HG03103 (cell line): Measurements from ENCODE around the gene MED12.

ENCODE experiments used
- ATAC-seq: cut with Tn5 transposase; IDR thresholded peaks from one replicate; pipeline ENCODE4 v1.9.1; 2021; ENCODE audit warnings: low read depth; ENCODE audit not compliant: unreplicated experiment

Gene MED12

DNA sequence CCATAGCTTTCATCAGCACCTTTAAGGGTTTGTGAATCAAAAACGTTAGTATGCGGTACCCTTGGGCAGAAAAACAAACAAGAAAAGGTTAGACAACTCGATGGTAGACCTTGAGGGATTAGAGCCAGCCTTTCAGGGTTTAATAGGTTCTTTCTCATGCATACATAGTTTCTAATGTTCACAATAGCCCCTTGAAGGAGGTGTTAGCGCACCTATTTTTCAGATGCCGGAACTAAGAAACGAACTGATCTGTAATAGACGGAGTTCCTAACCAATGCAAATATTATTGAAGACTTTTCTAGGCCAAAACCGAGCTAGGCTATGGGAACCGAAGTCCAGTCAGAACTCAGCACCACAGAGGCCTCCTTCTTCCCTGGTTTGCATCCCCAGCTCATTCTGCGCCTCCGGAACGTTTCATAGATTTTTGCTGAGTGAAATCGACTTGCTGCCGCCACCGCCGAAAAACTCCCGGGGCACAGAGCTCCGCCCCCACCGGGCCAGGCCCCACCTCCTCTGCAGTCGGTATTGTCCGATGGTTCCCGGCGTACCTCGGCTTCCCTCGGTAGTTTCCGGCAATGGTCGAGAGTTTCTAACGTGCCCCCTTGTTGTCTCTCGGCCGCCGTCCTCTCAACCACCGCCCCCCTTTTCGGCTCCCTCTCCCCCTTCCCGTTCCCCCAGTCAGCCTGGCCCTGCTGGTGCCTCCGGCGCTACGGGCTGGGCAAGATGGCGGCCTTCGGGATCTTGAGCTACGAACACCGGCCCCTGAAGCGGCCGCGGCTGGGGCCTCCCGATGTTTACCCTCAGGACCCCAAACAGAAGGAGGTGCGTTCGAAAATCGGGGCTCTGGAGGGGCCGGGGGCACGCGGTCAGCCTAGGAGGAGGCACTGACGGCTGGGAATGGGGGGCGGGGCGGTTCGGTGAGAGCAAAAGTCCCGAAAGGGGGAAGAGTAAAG lies at the start of gene MED12:
TSS of gene MED12 (plus strand) at position 565 of the 953 bp plus-strand sequence. CDS start at position 724, 159 bp downstream.
- peak; percentile 82 for ATAC-seq

DNA sequence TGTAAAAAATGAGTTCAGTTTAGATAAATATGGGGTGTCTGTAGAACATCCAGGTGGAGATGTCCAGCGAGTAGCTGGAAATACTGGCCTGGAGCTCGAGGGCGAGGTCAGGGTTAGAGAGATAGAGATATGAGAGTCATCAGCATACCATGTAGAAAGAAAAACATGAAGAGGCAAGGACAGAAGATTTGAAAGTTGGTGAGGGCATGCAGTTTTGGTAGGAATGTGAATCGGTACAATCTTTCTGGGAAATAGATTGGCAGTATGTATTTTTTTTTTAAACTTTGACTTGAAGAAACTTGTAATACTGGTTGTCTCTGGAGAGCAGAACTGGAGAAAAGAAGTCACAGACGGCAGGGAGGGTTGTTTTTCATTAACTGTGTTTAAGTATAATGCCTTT lies 47.9 kb upstream of the MED12 start:
- ATAC-seq, result no peak

DNA sequence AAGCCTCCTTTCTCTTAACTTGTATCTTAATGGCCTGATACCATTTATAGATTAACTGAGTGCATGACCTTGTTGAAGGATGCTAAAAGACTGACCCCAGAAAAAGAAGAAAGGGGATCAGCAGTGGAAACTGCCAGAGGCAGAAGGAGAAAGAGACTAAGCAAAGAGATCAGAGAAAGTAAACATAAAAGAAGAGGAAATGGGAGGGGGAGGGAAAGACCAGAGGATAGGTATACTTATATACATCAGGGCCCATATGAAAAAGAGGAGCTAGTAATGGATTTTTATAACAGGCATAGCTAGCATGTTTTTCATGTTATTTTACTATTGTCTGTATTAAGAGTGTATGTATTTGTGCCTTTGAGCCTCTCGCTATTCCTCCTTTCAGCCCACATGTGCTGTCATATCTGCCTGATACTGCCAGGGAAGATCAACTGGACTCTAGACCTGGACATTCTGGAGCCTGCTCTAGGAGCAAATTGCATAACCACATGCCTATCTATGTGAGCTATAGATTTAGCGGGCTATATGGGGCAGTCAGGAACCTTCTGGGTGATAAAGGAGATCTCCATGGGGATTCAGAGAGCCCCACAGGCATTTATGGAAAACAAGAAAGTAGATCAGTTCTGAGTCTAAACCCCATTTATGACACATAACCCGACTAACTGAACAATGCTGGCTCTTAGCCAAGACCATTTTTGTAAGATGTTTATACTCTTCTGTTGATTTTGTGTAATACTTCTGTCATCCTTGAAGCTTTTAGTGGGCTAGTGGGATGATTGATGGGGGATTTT lies 36.9 kb upstream of the MED12 start:
- no peak for ATAC-seq

DNA sequence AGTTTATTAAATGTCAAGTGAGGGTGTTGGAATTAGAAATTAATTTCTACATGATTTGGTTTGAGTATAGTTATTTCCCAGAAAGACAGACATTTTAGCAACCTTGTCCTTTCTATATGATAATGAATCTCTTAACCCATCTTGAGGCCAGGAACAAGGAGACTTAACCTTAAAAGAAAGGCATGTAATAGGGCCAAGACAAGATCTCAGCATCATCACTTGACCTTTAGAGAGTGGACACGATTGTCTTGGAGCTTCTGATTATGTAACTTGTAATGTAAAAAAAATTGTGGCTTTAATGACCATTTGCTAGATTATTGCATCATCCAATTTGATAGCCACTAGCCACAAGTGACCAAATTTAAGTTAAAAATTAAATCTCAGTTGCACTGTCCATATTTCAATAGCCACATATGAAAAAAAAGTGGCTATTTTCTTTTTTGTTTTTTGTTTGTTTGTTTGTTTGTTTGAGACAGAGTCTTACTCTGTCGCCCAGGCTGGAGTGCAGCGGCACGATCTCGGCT lies 36.2 kb upstream of the MED12 start:
- ATAC-seq, result no peak

DNA sequence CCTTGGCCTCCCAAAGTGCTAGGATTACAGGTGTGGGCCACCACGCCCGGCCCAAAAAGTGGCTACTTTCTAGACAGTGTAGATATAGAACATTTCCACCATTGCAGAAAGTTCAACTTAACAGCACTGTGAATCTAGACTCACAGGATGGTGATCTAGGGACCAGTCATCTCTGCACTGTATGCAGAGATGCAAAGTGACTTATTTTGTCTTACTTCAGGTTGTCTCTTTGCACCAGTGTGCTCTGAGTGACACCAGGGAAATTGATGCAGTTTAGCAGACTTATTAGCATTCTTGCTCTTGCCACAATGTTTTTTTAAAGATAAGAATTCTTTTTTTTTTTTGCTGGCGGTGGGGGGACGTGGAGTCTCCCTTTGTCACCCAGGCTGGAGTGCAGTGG lies 35.6 kb upstream of the MED12 start:
- ATAC-seq, result no peak

DNA sequence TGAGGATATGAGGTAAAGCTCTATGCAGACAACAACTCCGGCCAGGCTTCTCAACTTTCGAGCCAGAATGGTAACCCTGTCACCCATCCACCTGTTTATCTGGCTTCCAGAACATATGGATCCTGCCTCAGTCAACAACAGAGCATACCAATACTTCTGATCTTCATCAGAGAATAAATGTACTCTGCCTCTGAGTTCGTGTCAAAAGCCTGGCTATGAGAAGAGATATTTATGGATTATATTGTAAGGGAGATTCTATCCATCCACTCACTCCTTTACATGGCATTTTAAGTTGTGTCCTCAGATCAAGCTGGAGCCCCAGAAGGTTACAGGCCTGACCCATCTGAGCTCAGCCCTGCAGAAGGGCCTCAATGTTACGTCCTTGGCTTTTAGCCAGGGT lies 32.5 kb upstream of the MED12 start:
- ATAC-seq, result no peak

DNA sequence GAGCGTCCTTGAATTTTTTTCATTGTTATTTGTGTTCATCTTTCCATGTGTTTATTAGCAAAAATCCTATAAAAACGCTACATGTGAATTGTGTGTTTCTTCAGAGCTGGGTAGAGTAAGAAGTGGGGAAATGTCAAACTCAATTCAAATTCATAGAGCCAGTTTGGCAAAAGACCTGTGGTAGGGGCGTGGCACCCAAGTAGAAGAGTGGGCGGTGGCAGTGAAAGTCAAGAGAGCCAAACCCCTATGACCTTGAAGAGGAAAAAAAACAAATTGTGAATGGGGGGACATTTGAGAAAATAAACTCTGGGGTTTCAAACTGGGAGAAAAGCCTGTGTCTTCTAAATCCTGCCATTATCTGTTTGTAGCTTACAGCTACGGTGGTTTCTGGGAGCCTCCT lies 27.1 kb upstream of the MED12 start:
- no peak for ATAC-seq

DNA sequence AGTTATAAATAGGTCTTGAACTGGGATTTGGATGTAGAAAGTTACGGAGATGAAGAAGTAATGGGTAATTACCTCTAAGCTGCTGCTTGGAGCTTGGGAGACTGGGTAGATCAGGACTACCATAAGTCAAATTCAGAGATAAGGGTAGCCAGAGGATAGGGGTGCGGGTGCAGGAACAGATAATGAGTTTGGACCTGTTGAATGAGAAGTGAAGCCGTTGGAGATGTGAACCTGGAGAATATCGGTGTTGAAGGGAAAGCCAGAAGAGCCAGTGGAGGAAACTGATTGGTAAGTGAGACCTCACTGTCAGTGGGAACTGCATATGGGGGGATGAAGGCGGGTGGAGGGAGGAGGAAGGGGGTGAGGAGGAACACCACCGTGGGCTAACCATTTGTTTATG lies 23.4 kb upstream of the MED12 start:
- no peak for ATAC-seq

DNA sequence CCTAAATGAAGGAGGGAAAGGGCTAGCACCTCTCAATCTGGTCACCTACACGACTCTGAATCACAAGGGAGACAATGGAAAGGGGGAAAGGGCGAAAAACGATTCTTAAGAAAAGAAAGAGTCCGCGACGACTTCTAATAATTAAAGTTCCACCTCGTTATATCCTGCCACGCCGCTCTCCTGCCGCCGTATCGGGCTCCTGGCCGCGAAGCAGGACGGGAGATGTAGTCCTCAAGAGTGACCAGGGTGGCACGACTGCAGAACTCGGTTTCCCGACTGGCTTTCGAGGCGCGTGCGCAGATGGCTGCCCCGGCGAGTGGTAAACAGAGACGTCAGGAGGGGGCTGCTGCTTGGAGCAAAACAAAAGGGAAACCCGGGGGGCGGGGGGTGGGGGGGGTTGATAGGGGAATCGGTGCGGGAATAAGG lies 22.8 kb upstream of the MED12 start, which contains the start of gene FOXO4:
TSS of gene FOXO4 (plus strand) at position 297 of the 426 bp plus-strand sequence. CDS start 678 bp downstream, outside the sequence.
- peak; percentile 86 for ATAC-seq

DNA sequence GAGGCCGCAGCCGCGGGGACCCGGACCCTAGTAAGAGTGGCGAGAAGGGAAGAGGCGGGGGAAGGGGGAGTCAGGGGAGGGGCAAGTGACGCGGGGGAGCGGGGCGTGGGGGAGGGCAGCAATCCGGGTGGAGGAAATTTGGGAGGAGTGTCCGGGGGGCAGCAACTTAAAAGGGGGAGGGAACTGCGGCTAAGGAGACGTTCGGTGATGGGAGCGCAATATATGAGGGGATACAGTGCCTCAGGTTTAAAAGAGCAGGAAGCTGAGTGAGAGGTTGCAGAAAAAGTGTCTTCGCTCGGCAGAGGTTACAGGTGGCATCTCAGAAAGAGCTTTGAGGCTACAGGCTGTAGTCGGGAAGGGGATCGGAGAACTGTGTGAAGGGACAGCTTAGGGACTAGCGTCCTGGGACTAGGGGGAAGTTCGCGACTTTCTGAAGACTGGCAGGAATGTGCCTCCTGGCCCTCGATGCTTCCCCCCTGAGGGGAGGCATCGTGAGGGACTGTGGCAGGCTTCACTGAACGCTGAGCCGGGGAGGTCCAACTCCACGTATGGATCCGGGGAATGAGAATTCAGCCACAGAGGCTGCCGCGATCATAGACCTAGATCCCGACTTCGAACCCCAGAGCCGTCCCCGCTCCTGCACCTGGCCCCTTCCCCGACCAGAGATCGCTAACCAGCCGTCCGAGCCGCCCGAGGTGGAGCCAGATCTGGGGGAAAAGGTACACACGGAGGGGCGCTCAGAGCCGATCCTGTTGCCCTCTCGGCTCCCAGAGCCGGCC lies 22.2 kb upstream of the MED12 start:
- peak; percentile 19 for ATAC-seq

DNA sequence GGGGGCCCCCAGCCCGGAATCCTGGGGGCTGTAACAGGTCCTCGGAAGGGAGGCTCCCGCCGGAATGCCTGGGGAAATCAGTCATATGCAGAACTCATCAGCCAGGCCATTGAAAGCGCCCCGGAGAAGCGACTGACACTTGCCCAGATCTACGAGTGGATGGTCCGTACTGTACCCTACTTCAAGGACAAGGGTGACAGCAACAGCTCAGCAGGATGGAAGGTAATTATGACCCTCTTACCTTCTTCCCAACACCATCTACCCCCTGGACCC lies 21.7 kb upstream of the MED12 start:
- ATAC-seq, result no peak

DNA sequence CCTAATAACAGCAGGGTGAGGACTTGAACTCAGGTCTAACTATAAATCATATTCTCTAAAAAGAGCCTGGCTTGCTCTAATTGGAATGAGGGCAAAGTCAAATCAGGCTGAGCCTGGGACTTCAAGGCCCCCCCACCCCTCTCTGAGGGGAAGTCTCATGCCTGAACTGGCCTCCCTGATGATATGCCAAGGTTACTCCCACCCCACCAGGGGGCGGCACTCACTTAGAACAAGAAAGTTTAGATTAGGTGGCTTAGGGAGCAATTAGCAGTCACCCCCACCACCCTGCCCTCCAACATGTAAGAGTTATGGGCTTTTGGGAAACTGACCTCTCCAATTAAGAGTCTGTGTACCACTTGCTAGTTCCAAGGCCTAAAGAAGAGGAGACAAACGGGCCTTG lies 20.1 kb upstream of the MED12 start:
- ATAC-seq, result no peak

DNA sequence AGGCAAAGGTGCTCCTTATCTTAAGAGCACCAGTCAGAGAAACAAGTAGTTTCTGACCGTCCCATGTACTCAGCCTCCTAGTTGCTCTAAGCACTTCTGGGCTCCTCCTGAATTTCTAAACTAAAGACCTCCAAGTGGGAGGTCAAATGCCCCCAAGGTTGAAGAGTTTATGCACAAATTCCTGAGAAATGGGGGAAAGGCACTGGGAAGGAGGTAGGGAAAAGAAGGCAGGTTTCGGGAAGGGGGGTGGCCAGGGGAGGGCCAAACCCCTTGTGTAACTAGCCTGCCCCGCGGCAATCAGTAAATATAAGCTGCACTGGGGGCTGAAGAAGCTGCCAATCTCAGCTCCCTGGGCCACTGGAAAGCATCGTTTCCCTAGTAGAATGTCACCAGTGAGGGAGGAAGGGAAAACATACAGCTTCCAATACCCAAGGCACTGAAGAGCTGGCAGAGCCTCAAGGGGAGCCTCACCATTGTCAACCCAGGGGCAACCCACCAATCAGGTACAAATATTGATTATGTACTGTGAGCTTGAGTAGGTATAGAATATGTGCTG lies 19.4 kb upstream of the MED12 start:
- no peak for ATAC-seq

DNA sequence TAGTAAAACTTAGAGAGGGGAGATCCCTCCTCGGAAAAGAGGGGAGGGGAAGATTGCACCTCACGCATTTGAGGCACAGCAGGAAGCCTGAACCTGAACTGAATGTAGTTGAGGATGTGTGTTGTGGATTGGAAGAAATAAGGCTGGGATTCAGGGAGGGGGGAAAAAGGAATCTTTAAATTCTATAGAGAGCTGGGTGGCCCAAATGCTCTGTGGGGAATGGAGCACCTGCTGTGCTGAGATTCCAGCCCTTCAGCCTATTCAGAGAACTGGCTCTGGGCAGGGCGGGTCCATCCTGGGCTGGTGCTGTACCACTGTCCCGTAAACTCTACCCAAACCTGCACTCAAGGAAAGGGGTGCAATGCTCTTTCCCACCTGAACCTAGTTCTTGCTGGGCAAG lies 18.7 kb upstream of the MED12 start:
- ATAC-seq, result no peak

DNA sequence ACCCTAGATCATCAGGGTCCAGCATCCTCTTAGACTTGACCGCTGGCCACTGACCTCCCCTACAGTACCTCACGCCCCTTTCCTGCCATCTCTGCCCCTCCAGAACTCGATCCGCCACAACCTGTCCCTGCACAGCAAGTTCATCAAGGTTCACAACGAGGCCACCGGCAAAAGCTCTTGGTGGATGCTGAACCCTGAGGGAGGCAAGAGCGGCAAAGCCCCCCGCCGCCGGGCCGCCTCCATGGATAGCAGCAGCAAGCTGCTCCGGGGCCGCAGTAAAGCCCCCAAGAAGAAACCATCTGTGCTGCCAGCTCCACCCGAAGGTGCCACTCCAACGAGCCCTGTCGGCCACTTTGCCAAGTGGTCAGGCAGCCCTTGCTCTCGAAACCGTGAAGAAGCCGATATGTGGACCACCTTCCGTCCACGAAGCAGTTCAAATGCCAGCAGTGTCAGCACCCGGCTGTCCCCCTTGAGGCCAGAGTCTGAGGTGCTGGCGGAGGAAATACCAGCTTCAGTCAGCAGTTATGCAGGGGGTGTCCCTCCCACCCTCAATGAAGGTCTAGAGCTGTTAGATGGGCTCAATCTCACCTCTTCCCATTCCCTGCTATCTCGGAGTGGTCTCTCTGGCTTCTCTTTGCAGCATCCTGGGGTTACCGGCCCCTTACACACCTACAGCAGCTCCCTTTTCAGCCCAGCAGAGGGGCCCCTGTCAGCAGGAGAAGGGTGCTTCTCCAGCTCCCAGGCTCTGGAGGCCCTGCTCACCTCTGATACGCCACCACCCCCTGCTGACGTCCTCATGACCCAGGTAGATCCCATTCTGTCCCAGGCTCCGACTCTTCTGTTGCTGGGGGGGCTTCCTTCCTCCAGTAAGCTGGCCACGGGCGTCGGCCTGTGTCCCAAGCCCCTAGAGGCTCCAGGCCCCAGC lies 17.6 kb upstream of the MED12 start:
- no peak for ATAC-seq

DNA sequence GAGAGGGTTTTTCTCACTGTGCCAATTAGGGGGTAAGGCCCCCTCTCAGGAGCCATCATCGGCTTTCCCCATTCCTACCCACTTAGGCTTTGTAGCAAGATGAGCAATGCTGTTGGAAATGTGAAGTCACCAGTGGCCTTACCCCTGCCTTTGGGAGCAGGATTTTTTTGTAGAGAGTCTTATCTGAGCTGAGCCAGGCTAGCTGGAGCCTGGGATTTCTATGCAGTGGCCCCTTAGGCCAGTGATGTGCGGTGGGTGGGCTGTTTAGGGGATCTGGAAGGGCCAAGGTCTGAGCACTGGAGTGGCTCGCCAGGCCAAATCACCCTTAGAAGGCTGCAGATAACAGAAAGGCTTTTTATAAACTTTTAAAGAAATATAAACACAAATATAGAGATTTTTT lies 16.1 kb upstream of the MED12 start:
- ATAC-seq, result no peak

DNA sequence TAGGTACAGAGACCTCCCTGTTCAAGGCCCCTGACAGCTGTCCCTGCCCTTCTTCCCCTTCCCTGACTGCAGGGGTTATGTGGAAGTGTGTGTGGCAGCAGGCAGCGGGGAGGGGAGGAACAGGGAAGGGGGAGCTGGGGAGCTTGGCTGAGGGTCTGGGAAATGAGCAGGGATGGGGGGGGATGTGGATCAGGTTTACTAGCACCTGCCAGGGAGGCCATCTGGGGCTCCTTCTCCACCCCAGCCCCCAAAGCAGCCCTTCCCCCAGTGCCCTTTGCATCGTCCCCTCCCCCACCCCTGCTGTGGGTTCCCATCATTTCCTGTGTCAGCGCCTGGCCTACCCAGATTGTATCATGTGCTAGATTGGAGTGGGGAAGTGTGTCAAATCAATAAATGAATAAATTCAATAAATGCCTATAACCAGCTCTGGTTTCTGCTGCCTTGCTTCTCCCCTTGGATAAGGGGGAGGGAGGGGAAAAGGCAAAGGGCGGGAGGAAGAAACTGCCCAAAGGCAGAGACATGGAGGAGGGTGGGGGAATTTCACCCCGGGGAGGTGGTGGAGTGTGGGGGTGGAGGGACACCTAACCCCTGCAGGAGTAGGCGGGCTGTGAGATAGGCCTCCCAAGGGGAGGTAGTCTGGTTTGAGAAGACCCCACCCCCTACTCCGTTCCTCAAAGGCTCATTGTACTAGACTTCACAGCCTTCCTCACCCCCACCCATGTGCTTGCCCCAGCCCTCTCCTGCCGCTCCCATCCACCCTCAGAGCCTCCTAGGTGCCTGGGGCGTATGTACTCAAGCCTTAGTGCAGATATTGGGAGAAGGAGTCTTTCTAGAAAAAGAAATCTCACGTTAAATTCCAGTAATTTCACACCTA lies 15.0 kb upstream of the MED12 start:
- no peak for ATAC-seq

DNA sequence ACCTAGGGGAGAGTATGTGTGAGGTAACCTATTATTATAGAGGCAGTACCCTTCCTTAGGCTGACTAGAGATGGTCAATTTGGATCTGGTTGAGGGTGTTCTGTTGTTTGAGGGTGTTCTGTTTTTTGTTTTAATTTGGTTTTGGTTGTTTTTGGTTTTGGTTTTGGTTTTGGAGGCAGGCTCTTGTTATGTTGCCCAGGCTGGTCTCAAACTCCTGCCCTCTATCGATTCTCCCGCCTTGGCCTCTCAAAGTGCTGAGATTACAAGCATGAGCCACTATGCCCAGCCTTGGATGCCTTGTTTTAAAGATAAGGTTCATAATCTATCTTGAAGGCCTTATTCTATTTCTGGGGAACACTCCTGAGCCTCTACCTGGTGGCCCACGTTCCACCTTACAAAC lies 12.8 kb upstream of the MED12 start:
- ATAC-seq, result no peak
